Activated naive CD8-positive, alpha-beta T cell treated with anti-CD3 and anti-CD28 coated beads, Interleukin-2, amount 10 ng/mL, durations not matched to agents 7 days and 5 days (primary cell): ENCODE results near the gene PI4KB. TPM values are rescaled to one million over a fixed set of nuclear protein-coding genes. Genes with fewer than 3 reads are reported as not detected.

Experiments
- ATAC-seq: fragments of 150-1000 bp; cut with Tn5 transposase; one replicate; pipeline ENCODE4 v1.10.0; 2021; ENCODE audit warnings: low read depth, moderate library complexity
- POLR2A ChIA-PET: fragments of 350-600 bp; sonication (Branson Sonifier 250); formaldehyde crosslinking; loops from one replicate; lab custom pipeline; 2021; ENCODE audit warnings: antibody characterized with exemption; lab: Charles Lee
- DNase-seq: peaks from one replicate; pipeline ENCODE4 v3.0.0; 2021
- H3K27ac Mint-ChIP-seq: one replicate; pipeline ENCODE4 v1.8.0; 2022; ENCODE audit warnings: mild to moderate bottlenecking, mixed read lengths
- H3K27me3 Mint-ChIP-seq: one replicate; pipeline ENCODE4 v1.8.0; 2022; ENCODE audit warnings: mild to moderate bottlenecking, moderate library complexity, mixed read lengths
- H3K36me3 Mint-ChIP-seq: one replicate; pipeline ENCODE4 v1.8.0; 2021; ENCODE audit warnings: mild to moderate bottlenecking, mixed read lengths
- H3K4me1 Mint-ChIP-seq: one replicate; pipeline ENCODE4 v1.8.0; 2021; ENCODE audit warnings: mixed read lengths
- H3K4me3 Mint-ChIP-seq: one replicate; pipeline ENCODE4 v1.8.0; 2022; ENCODE audit warnings: mild to moderate bottlenecking, moderate library complexity, mixed read lengths
- H3K9me3 Mint-ChIP-seq: one replicate; pipeline ENCODE4 v1.8.0; 2021; ENCODE audit warnings: mixed read lengths
- total RNA-seq, 2 experiments: library from RNA; stranded (reverse); gene quantifications; one replicate each; pipeline ENCODE4 v1.2.3, GENCODE V29; 2021

The PI4KB gene
- total RNA-seq, 2 experiments from 2014 or later: 73.8 to 75.7 TPM

DNA sequence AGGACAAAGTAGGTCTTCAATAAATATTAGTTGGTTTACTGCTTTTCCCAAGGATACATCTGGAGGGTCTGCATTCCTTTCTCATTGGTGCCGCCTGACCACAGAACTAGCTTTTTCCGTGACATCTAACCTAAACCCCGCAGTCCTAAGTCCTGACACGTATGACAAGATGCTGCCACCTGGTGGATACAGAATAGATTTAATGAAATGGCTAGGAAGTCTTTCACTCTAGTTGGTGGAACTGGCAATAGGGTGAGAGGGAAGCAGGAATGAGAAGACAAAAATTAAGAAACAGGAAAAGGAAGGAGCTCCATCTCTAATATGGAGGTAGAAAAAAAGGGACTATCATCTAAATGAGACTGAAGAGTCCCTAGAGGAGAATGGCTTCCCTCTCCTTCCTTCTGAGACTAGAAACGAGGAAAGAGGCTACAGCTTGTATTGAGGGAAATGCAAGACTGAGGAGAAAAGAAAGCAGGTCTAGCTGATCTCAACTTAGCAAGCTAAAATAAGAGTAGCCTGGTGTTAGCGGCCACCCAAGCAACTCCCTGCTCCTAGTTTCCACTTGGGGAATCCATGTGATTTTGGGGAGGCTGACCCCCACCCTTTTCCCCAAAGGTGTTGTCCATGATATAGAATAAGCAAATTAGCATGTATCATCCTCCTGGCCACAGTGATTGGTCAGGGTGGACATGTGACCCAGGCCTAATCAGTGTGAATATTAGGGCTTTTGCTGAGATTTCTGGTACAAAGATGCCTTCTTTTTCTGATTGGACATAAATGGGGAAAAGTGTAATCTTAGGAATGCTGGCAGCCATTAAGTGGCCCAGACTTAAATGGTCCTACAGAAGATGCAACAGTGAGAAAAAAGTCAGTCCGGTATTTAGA, 13.9 kb upstream of the PI4KB start:
- Mint-ChIP-seq H3K4me1 (peaks cover 18% of the 10 kb centered on the region), H3K27ac (peak overlapping the region; percentile 9), H3K36me3 (peaks cover 3% of the 10 kb centered on the region), H3K9me3 (no peaks in the 10 kb centered on the region), H3K4me3 (no peak overlapping the region), H3K27me3 (no peaks in the 10 kb centered on the region)
- no peak for DNase-seq
- POLR2A ChIA-PET: interaction anchor here (0.9 to 1.7 kb wide), 6 partner anchors 11 to 60 kb away, joined by 3 to 8 read pairs (median 4); partner anchors contain the start of genes PI4KB and PSMB4
- peak; percentile 78 for ATAC-seq

- ATAC-seq: no peak
- POLR2A ChIA-PET: no interaction called here
- H3K27ac Mint-ChIP-seq: no peak overlapping the region
Measured at GRCh38 chr1:151336556-151336955, 9.3 kb upstream of the PI4KB start.

GRCh38 chr1:151334822-151335221, 7.6 kb upstream of the PI4KB start:
- POLR2A ChIA-PET: no interaction called here
- no peaks in the 10 kb centered on the region for H3K27me3 Mint-ChIP-seq
- H3K9me3 Mint-ChIP-seq: no peaks in the 10 kb centered on the region
- DNase-seq (no peak), ATAC-seq (no peak)
- no peak overlapping the region for H3K4me3 Mint-ChIP-seq
- H3K27ac Mint-ChIP-seq: no peak overlapping the region
- H3K36me3 Mint-ChIP-seq: no peaks in the 10 kb centered on the region
- peaks cover 2% of the 10 kb centered on the region for H3K4me1 Mint-ChIP-seq

More at GRCh38 chr1:151336556-151336955, 9.3 kb upstream of the PI4KB start:
- Mint-ChIP-seq H3K4me3 (no peak overlapping the region), H3K4me1 (peaks cover 9% of the 10 kb centered on the region), H3K27me3 (no peaks in the 10 kb centered on the region), H3K9me3 (no peaks in the 10 kb centered on the region), H3K36me3 (no peaks in the 10 kb centered on the region)
- DNase-seq: no peak

- Mint-ChIP-seq H3K9me3 (no peaks in the 10 kb centered on the region), H3K4me3 (peak overlapping the region; percentile 99), H3K4me1 (peaks cover 25% of the 10 kb centered on the region), H3K27ac (peak overlapping the region; percentile 97), H3K36me3 (peaks cover 10% of the 10 kb centered on the region), H3K27me3 (no peaks in the 10 kb centered on the region)
- POLR2A ChIA-PET: interaction anchor here (0.6 to 2.7 kb wide), 12 partner anchors 10 to 138 kb away, joined by 3 to 13 read pairs (median 6); partner anchors contain the start of genes PSMB4, PSMD4, RFX5 and VPS72
- ATAC-seq: peak; percentile 17
- DNase-seq: peak; percentile 49
Measured at GRCh38 chr1:151327903-151328674, 873 bp upstream of the PI4KB start.

DNA sequence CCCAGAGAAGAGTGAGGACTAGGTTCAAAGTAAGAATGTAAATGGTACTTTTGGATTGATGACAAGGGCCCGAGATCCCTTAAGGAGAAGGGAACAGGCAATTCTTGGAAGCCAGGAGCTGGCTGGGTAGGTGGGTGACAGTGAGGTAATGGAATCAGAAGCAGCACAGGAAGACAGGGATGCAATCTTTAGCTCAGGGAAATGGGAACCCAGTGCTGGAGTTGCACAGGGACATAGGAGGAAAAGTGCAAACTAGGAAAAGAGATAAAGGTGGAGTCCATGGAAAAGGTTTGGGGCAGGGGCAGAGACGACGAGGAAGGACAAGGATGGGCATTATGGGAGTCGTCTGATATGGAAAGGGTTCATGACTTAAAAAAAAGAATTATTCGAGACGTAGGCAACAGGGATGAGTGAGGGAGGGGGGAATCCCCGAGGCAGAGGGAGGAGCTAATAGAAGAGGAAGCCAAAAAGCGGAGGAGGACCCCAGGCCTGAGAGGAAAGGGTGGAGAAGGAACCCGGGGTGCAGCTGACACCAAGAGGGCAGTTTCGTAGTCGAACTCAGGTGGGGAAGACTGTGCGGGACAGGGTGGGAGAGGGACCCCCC, 495 bp downstream of the PI4KB start:
- peaks cover 30% of the 10 kb centered on the region for H3K4me1 Mint-ChIP-seq
- ATAC-seq: peak; percentile 34
- POLR2A ChIA-PET: interaction anchor here (0.6 to 2.7 kb wide), 13 partner anchors 9 to 128 kb away, joined by 3 to 13 read pairs (median 5); partner anchors contain the start of genes PSMB4, PSMD4, RFX5 and ZNF687
- H3K27me3 Mint-ChIP-seq: no peaks in the 10 kb centered on the region
- H3K9me3 Mint-ChIP-seq: no peaks in the 10 kb centered on the region
- H3K27ac Mint-ChIP-seq: peak overlapping the region; percentile 96
- H3K4me3 Mint-ChIP-seq: peak overlapping the region; percentile 99
- peaks cover 14% of the 10 kb centered on the region for H3K36me3 Mint-ChIP-seq
- no peak for DNase-seq

DNA sequence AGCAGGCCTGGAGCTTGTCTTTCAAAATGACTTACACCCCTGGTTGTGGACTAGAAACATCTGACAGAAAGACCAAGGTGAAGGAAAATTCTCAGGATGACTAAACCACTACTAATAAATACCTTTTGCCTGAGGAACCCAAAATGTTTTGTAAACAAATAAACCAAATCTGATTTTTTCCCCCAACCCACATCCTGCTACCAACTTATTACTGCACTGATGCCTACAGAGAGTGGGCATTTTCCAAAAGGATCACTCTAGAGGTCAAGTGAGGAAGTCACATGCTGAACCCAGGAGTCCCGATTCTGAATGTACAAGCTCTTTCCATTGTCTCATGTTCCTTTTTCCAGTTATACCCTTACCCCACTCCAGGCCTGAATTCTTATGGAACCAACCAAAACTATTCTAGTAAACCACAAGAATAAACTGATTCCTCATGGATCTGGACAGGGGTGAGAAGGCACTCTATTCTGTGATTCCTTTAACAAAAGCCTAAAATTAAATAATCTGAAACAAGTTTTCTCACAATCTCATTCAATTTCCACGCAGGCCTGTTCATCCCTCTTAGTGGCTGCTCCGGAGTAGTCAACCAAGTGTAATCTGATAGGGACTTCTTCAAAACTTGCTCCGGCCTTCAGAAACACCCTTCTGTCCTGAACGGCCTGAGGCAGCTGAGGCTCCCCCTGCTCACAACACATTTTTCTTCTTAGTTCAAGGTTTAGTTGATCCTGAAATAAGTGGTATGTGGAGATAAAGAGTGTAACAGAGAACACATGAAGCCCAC, 1.4 kb downstream of the PI4KB start:
- DNase-seq (no peak), ATAC-seq (no peak)
- H3K36me3 Mint-ChIP-seq: peaks cover 14% of the 10 kb centered on the region
- H3K27me3 Mint-ChIP-seq: no peaks in the 10 kb centered on the region
- peak overlapping the region; percentile 96 for H3K27ac Mint-ChIP-seq
- peaks cover 30% of the 10 kb centered on the region for H3K4me1 Mint-ChIP-seq
- H3K4me3 Mint-ChIP-seq: peak overlapping the region; percentile 99
- POLR2A ChIA-PET: interaction anchor here (1.2 to 2.3 kb wide), 4 partner anchors 15 to 73 kb away, joined by 5 to 8 read pairs (median 6); partner anchors contain the start of genes PSMB4 and RFX5
- H3K9me3 Mint-ChIP-seq: no peaks in the 10 kb centered on the region

GRCh38 chr1:151325231-151325630, 2.0 kb downstream of the PI4KB start:
- peaks cover 14% of the 10 kb centered on the region for H3K36me3 Mint-ChIP-seq
- POLR2A ChIA-PET: interaction anchor here (0.7 to 1.2 kb wide), 2 partner anchors 15 kb away, joined by 3 to 5 read pairs; no protein-coding TSS in a partner anchor
- H3K27ac Mint-ChIP-seq: no peak overlapping the region
- peak overlapping the region; percentile 28 for H3K4me3 Mint-ChIP-seq
- peaks cover 32% of the 10 kb centered on the region for H3K4me1 Mint-ChIP-seq
- DNase-seq (no peak), ATAC-seq (no peak)
- H3K9me3 Mint-ChIP-seq: no peaks in the 10 kb centered on the region
- H3K27me3 Mint-ChIP-seq: no peaks in the 10 kb centered on the region

DNA sequence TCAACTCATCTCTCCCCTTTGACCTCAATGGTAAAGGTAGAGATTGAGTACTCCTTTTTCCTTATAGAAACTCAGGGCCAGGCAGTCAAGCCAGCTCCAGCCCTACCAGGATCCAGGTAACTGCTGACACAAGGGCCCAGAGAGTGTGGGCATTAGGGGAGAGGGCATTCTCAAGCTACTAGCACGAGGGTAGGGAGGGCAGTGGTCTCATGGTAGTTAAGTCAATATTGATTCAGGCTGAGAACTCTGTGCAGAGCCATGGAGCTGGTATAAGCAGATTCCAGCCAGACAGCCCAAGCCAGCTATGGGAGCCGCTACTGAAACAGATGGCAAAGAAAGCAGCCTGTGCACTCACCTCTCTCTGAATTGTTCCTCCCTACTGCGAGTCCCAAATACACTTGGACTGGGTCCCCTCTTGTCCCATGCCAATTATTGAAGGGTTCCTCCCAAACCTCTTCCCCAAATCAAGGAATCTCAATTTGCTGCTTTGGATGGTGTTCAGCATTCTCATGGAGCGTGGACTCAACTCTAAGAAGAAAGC, 2.8 kb downstream of the PI4KB start:
- peaks cover 14% of the 10 kb centered on the region for H3K36me3 Mint-ChIP-seq
- H3K4me3 Mint-ChIP-seq: no peak overlapping the region
- ATAC-seq (no peak), DNase-seq (no peak)
- H3K9me3 Mint-ChIP-seq: no peaks in the 10 kb centered on the region
- no peaks in the 10 kb centered on the region for H3K27me3 Mint-ChIP-seq
- H3K4me1 Mint-ChIP-seq: peaks cover 32% of the 10 kb centered on the region
- POLR2A ChIA-PET: interaction anchor here (0.6 to 1.7 kb wide), 2 partner anchors 43 to 141 kb away, joined by 3 to 5 read pairs; partner anchors contain the start of gene ZNF687
- no peak overlapping the region for H3K27ac Mint-ChIP-seq

GRCh38 chr1:151318975-151319374, 8.2 kb downstream of the PI4KB start:
- Mint-ChIP-seq H3K36me3 (peaks cover 17% of the 10 kb centered on the region), H3K4me3 (no peak overlapping the region), H3K4me1 (peaks cover 10% of the 10 kb centered on the region), H3K27ac (no peak overlapping the region), H3K27me3 (no peaks in the 10 kb centered on the region), H3K9me3 (no peaks in the 10 kb centered on the region)
- no peak for DNase-seq
- POLR2A ChIA-PET: no interaction called here
- ATAC-seq: no peak

DNA sequence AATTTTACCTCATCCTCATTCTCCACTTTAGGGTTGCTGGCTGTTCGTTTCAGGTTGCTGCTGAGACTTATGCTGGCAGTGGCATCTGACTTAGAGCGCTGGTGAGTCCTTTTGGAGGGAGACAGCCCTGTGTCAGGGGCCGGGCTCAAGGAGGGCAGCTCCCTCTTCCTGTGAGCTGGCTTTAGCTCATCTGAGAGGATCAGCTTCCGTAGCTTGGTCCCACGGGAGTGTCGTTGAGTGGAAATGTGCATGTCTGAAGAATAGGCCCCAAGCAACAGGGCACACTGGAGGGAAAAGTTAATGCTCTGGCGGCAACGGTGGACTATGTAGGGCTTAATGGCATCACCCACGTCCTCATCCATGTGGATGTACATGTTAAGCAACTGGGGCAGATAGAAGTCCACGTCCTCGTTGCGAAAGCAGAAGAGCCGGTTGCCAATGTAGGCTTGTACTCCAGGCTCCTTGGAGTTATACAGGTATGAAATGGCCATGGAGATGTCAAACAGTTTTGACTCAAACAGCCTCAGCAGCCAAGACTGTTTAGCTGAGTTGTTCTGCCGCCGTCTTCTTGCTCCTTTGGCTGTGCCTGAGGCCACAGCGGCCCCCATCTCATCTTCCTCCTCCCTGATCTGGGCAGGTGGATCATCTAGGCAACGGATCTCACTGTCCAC, 11.5 kb downstream of the PI4KB start:
- H3K36me3 Mint-ChIP-seq: peaks cover 25% of the 10 kb centered on the region
- H3K27ac Mint-ChIP-seq: no peak overlapping the region
- H3K27me3 Mint-ChIP-seq: no peaks in the 10 kb centered on the region
- peaks cover 19% of the 10 kb centered on the region for H3K4me1 Mint-ChIP-seq
- no peak overlapping the region for H3K4me3 Mint-ChIP-seq
- DNase-seq: no peak
- POLR2A ChIA-PET: no interaction called here
- no peak for ATAC-seq
- H3K9me3 Mint-ChIP-seq: no peaks in the 10 kb centered on the region

DNA sequence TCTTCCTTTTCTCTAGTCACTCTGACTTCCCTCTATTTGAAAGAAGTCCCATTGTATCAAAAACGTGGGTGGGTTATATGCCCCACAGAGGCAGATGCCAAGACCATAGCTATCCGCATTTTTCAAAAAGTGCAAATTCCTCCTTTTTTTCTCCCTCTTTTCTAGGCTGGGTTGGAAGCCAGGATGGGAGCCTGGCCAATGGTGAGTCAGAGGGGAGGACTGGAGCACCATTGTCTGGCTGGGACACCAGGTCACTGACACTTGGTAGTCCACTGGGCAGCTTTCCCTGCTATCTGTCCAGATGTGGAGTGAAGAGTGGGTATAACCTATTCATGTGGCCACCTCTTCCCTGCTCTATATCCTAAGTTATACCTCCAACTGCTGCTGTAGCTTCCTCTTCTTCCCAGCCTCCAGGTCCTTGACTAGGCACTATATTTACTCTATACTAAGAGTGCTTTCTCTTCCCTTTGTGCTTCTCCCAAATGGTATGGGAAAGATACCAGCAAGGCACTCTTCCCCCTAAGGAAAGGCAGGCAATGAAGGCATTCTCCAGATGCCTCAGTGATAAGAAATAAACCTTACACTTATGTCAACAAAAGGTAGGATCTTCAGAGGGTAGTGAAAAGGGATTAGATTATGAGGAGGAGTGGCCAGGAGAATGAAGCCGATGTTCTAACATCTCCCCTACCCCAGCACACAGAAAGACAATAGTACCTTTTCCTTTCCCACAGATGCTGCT, 12.9 kb downstream of the PI4KB start:
- DNase-seq (no peak), ATAC-seq (no peak)
- H3K27me3 Mint-ChIP-seq: no peaks in the 10 kb centered on the region
- H3K4me3 Mint-ChIP-seq: no peak overlapping the region
- POLR2A ChIA-PET: interaction anchor here (1.5 kb wide), 1 partner anchor 13 kb away, joined by 5 read pairs; the partner anchor contains the start of gene PI4KB
- no peak overlapping the region for H3K27ac Mint-ChIP-seq
- H3K4me1 Mint-ChIP-seq: peaks cover 19% of the 10 kb centered on the region
- H3K36me3 Mint-ChIP-seq: peaks cover 25% of the 10 kb centered on the region
- no peaks in the 10 kb centered on the region for H3K9me3 Mint-ChIP-seq
